Activated T-cell treated with anti-CD3 and anti-CD28 coated beads for 48 hours (primary cell): Measurements from ENCODE around the gene SLC6A7.

Experiments used
- DNase-seq: peaks from one replicate; pipeline ENCODE4 v3.0.0-alpha.2; 2020; ENCODE audit warnings: low read depth

The SLC6A7 gene

GRCh38 chr5:150174285-150174684 is 15.6 kb upstream of the SLC6A7 start:
- no peak for DNase-seq

GRCh38 chr5:150175076-150175475 is 14.8 kb upstream of the SLC6A7 start:
- DNase-seq = no peak

GRCh38 chr5:150175536-150175935 is 14.3 kb upstream of the SLC6A7 start:
- no peak for DNase-seq

GRCh38 chr5:150176745-150177477 is 13.0 kb upstream of the SLC6A7 start:
- DNase-seq = no peak

GRCh38 chr5:150177721-150178120 is 12.1 kb upstream of the SLC6A7 start:
- DNase-seq = no peak

- no peak for DNase-seq
Measured at GRCh38 chr5:150178262-150178661, 11.6 kb upstream of the SLC6A7 start.

- no peak for DNase-seq
Measured at GRCh38 chr5:150179019-150179620, 10.7 kb upstream of the SLC6A7 start.

- DNase-seq = no peak
Measured at GRCh38 chr5:150180241-150181026, 9.4 kb upstream of the SLC6A7 start.

- DNase-seq = no peak
Measured at GRCh38 chr5:150181027-150181426, 8.8 kb upstream of the SLC6A7 start.

- no peak for DNase-seq
Measured at GRCh38 chr5:150181766-150182545, 7.9 kb upstream of the SLC6A7 start.

- DNase-seq = no peak
Measured at GRCh38 chr5:150182774-150183173, 7.1 kb upstream of the SLC6A7 start.

GRCh38 chr5:150183436-150183835 is 6.4 kb upstream of the SLC6A7 start:
- DNase-seq = no peak

GRCh38 chr5:150184006-150184405 is 5.9 kb upstream of the SLC6A7 start:
- DNase-seq = no peak

GRCh38 chr5:150184990-150185912 is 4.6 kb upstream of the SLC6A7 start:
- DNase-seq = no peak

GRCh38 chr5:150186137-150186536 is 3.7 kb upstream of the SLC6A7 start:
- DNase-seq = no peak

- DNase-seq = no peak
Measured at GRCh38 chr5:150186897-150187296, 3.0 kb upstream of the SLC6A7 start.

GRCh38 chr5:150188146-150188842 is 1.6 kb upstream of the SLC6A7 start:
- DNase-seq = no peak

GRCh38 chr5:150189326-150189725 is 536 bp upstream of the SLC6A7 start:
- no peak for DNase-seq

- no peak for DNase-seq
Measured at GRCh38 chr5:150190503-150190979, 679 bp downstream of the SLC6A7 start.

GRCh38 chr5:150190987-150191386 is 1.1 kb downstream of the SLC6A7 start:
- DNase-seq = no peak
